Stomach smooth muscle (tissue), 2 donors: ENCODE data around the gene CTU2.
A peak's percentile ranks its signal among the peaks of the same experiment; 100 is the strongest.

Source experiments
- H3K27ac ChIP-seq: one replicate; pipeline ENCODE4 v1.7.0; 2013; ENCODE audit warnings: mild to moderate bottlenecking, low read length, inconsistent platforms
- H3K27me3 ChIP-seq, 2 donors: one replicate each; pipeline ENCODE4 v1.7.0; 2013; ENCODE audit warnings: low read length in 2 of 2; ENCODE audit not compliant: insufficient read depth in 2 of 2, control insufficient read depth in 1 of 2
- H3K36me3 ChIP-seq, 2 donors: one replicate each; pipeline ENCODE4 v1.7.0; 2013; ENCODE audit warnings: low read length in 2 of 2; ENCODE audit not compliant: control insufficient read depth in 2 of 2, insufficient read depth in 2 of 2
- H3K4me1 ChIP-seq: one replicate; pipeline ENCODE4 v1.7.0; 2013; ENCODE audit warnings: low read length; ENCODE audit not compliant: control insufficient read depth, insufficient read depth
- H3K4me3 ChIP-seq, 2 donors: one replicate each; pipeline ENCODE4 v1.7.0; 2013; ENCODE audit warnings: low read length in 2 of 2
- H3K9ac ChIP-seq, 2 donors: one replicate each; pipeline ENCODE4 v1.7.0; 2013; ENCODE audit warnings: low read length in 2 of 2, mild to moderate bottlenecking in 1 of 2
- H3K9me3 ChIP-seq, 2 donors: one replicate each; pipeline ENCODE4 v1.7.0; 2013; ENCODE audit warnings: low read length in 2 of 2; ENCODE audit not compliant: control insufficient read depth in 2 of 2
- donor health status: healthy.
- donor health status: Pancreatic carcinoma.

The CTU2 gene

DNA sequence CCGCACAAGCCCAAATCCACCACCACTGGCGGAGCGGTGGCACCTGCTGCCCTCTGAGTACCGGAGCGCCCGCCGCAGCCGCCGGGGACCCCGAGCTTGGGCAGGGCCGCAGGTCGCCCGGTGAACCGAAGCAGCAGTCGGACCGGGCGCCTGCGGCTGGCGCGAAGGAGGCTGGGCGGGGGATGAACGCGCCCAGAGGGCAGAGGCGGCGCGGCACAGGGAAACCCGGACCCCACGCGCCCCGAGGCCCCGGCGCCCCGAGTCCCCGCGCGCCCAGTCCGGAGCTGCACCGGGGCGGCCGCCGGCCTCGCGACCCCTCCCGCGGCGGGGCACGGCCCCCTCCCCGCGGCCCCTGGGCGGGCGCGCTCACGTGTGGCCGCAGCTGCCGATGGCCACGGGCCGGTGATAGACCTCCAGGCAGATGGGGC is 488 bp upstream of the CTU2 start:
- H3K9me3 ChIP-seq: no peaks in the 10 kb centered on the region
- peak overlapping the region; percentile 66 to 97 for H3K4me3 ChIP-seq
- no peaks in the 10 kb centered on the region for H3K27me3 ChIP-seq
- H3K4me1 ChIP-seq: peaks cover 30% of the 10 kb centered on the region
- H3K36me3 ChIP-seq: peaks cover 0 to 4% of the 10 kb centered on the region in 2 donors
- H3K27ac ChIP-seq: peak overlapping the region; percentile 49
- H3K9ac ChIP-seq: peak overlapping the region; percentile 86 to 95

DNA sequence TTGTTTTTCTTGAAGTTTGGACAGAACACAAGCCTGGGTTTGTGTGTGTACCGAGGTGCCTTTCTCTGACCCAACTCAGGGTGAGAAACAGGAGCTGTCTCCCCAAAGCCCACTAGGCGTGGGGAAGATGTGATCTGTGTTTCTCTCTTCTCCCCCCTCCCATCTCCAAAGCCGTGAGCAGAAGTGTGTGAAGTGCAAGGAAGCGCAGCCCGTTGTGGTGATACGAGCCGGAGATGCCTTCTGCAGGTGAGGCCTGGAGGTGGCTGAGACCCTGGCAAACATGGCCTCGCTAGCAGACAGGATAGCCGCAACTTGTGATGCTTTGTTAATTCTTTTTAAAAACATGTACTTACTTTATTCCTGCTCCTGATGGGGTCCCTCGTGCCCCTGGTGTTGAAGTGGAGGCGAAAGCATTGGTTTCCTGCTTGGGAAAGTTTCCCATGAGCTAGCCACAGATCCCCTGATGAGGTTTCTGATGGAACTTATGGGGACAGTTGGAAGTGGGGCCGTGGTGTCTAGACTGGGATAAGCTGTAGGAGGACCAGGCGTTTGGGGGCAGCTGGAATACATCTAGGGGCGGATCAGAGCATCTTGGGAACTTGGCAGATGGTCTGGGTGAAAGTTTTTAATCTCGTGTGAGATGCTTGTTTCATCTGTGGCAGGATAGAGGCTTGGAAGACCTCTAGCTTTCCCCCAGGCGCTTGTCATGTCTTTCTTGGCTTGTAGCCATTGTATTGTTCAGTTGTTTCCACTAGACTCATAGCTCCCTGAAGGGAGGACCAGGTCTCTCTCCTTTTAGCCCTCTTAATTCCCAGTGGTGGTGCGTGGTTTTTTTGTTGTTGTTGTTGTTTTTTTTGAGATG is 893 bp downstream of the CTU2 start:
- peaks cover 26% of the 10 kb centered on the region for H3K4me1 ChIP-seq
- H3K27me3 ChIP-seq: no peaks in the 10 kb centered on the region
- H3K9ac ChIP-seq: peak overlapping the region; percentile 84 to 95
- H3K36me3 ChIP-seq: peaks cover 0 to 4% of the 10 kb centered on the region in 2 donors
- H3K27ac ChIP-seq: peak overlapping the region; percentile 70
- H3K4me3 ChIP-seq: peak overlapping the region; percentile 97
- H3K9me3 ChIP-seq: no peaks in the 10 kb centered on the region

DNA sequence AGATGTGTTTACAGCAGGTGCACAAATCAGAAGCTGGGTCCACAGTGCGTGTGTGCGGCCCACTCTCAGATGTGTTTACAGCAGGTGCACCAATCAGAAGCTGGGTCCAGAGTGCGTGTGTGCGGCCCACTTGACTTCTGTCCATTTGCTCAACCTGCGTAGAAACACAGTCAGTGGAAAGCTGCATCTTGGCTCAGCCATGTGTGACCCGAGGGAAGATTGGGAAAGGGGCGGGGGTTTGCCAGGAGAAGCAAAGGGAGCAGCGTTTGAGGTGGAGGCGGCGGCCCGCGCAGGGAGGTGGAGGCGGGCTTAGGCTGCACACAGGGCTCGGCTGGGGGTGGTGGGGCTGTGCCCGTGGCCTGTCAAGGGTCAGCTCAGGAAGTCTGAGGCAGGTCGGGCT is 4.3 kb downstream of the CTU2 start:
- H3K4me3 ChIP-seq: no peak overlapping the region
- H3K4me1 ChIP-seq: peaks cover 12% of the 10 kb centered on the region
- no peak overlapping the region for H3K9ac ChIP-seq
- H3K36me3 ChIP-seq: peaks cover 9 to 18% of the 10 kb centered on the region in 2 donors
- H3K27ac ChIP-seq: no peak overlapping the region
- H3K27me3 ChIP-seq: no peaks in the 10 kb centered on the region
- no peaks in the 10 kb centered on the region for H3K9me3 ChIP-seq

DNA sequence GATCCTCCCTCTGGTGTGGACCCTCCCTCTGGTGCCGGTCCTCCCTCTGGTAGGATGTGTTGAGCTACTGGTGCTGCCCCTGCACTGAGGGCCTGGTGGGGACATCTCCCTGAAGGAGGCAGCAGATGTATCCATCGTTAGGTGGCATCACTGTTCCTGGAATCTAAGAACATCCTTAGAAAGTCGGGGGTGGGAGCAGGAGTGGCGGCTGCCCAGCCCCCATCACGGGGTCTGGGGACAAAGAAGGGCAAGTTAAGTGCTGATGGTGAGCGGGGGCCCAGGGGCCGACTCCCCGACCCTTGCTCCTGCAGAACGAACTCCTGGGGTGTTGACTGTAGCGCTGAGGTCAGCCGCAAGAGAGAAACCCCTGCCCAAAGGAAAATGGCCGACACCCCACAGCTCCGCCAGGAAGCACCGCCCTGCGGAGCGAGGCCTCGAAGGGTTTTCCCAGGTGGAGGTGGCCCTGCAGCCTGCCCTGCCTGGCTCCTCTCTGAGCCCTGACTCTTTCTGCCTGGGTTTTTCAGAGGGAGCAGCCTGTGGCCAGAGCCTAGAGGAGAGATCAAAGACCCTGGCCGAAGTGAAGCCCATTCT is 5.5 kb downstream of the CTU2 start:
- no peak overlapping the region for H3K4me3 ChIP-seq
- H3K27ac ChIP-seq: no peak overlapping the region
- H3K36me3 ChIP-seq: peaks cover 20 to 29% of the 10 kb centered on the region in 2 donors
- peaks cover 8% of the 10 kb centered on the region for H3K4me1 ChIP-seq
- no peaks in the 10 kb centered on the region for H3K9me3 ChIP-seq
- H3K27me3 ChIP-seq: no peaks in the 10 kb centered on the region
- H3K9ac ChIP-seq: no peak overlapping the region

DNA sequence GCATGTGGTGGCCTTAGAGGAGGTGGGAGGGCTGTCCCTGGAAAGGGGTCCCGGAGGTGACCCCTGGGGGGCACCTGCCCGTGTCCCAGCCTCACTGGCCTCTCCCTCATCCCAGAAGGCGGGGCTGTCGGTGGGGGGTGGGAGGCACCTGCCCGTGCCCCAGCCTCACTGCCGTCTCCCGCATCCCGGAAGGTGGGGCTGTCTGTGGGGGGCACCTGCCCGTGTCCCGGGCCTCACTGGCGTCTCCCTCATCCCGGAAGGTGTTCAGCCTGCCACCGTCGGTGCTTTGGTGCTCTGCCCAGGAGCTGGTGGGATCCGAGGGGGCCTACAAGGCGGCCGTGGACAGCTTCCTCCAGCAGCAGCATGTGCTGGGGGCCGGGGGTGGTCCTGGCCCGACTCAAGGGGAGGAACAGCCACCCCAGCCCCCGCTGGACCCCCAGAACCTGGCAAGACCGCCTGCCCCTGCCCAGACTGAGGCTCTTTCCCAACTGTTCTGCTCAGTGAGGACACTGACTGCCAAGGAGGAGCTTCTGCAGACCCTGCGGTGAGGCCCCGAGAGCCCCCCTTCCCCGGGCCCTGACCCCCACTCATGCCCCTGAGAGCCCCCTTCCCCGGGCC is 6.2 kb downstream of the CTU2 start:
- H3K27me3 ChIP-seq: no peaks in the 10 kb centered on the region
- H3K27ac ChIP-seq: no peak overlapping the region
- no peak overlapping the region for H3K4me3 ChIP-seq
- no peaks in the 10 kb centered on the region for H3K9me3 ChIP-seq
- H3K9ac ChIP-seq: no peak overlapping the region
- peaks cover 26 to 34% of the 10 kb centered on the region in 2 donors for H3K36me3 ChIP-seq
- H3K4me1 ChIP-seq: peaks cover 2% of the 10 kb centered on the region

DNA sequence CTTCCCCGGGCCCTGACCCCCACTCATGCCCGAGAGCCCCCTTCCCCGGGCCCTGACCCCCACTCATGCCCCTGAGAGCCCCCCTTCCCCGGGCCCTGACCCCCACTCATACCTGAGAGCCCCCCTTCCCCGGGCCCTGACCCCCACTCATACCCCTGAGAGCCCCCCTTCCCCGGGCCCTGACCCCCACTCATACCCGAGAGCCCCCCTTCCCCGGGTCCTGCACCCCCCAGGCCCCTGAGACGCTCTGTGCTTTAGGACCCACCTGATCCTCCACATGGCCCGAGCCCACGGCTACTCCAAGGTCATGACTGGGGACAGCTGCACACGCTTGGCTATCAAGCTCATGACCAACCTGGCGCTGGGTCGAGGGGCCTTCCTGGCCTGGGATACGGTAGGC is 6.8 kb downstream of the CTU2 start:
- Histone ChIP-seq H3K36me3 (peaks cover 26 to 36% of the 10 kb centered on the region in 2 donors), H3K9ac (no peak overlapping the region), H3K4me3 (no peak overlapping the region), H3K4me1 (no peaks in the 10 kb centered on the region), H3K27ac (no peak overlapping the region), H3K27me3 (no peaks in the 10 kb centered on the region), H3K9me3 (no peaks in the 10 kb centered on the region)

DNA sequence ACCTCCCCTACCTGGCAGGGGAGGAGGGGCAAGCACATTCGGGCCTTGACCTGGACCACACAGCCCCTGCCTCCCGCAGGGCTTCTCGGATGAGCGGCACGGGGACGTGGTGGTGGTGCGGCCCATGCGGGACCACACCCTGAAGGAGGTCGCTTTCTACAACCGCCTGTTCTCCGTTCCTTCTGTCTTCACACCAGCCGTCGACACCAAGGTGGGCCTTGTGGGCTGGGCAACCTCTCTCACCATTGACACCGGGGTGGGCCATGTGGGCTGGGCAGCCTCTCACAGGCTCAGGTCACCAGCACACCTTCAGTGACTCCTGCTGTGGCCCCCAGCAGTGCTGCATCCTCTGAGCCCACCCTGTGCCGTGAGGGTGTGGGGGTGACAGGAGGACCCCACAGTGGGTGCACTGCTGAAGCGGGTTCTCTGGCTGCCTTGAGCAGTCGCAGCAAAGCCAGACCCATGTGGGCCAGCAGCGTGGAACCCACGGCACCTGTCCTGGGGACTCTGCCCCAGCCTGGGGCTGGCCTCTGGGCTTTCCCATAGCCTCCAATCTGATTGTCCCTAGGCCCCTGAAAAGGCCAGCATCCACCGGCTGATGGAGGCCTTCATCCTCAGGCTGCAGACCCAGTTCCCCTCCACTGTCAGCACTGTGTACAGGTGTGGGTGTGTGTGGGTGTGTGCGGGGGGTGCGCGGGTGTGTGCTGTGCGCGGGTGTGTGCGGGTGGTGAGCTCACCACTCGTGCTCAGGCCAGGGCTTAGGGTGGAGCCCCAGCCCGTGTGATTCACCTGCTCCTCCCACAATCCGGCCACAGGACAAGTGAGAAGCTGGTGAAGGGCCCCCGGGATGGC is 7.5 kb downstream of the CTU2 start:
- Histone ChIP-seq H3K36me3 (peaks cover 26 to 42% of the 10 kb centered on the region in 2 donors), H3K9ac (no peak overlapping the region), H3K27me3 (no peaks in the 10 kb centered on the region), H3K4me3 (no peak overlapping the region), H3K9me3 (no peaks in the 10 kb centered on the region), H3K4me1 (no peaks in the 10 kb centered on the region), H3K27ac (no peak overlapping the region)

DNA sequence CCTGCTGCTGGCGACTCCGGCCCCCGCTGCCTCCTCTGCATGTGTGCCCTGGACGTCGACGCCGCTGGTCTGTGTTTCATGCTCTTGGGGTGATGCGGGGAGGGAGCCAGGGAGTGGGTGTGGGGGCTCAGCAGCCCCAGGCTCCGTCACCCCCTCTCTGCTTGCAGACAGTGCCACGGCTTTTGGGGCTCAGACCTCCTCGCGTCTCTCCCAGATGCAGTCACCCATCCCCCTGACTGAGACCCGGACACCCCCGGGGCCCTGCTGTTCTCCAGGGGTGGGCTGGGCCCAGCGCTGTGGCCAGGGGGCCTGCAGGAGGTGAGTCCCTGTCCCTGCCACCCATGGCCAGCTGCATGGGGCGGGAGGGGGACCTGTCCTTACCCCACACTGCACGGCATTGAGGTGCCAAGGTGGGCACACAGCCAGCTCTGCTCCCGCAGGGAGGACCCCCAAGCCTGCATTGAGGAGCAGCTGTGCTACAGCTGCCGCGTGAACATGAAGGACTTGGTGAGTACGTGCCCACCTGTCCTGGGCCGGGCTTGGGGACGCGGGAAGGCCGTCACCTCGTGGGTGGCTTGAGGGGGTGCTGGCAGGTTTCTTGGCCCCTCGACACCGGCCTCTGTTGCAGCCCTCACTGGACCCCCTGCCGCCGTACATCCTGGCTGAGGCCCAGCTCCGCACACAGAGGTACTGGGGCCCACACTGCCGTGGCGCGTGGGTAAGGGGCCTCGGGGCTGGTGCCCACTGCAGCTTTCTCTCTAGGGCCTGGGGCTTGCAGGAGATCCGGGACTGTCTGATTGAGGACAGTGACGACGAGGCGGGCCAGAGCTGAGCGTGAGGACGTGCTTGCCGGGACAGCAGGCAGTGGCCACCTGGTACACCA is 8.4 kb downstream of the CTU2 start:
- Histone ChIP-seq H3K4me3 (no peak overlapping the region), H3K27ac (no peak overlapping the region), H3K4me1 (peaks cover 7% of the 10 kb centered on the region), H3K9ac (no peak overlapping the region), H3K27me3 (no peaks in the 10 kb centered on the region), H3K9me3 (no peaks in the 10 kb centered on the region), H3K36me3 (peaks cover 34 to 46% of the 10 kb centered on the region in 2 donors)

DNA sequence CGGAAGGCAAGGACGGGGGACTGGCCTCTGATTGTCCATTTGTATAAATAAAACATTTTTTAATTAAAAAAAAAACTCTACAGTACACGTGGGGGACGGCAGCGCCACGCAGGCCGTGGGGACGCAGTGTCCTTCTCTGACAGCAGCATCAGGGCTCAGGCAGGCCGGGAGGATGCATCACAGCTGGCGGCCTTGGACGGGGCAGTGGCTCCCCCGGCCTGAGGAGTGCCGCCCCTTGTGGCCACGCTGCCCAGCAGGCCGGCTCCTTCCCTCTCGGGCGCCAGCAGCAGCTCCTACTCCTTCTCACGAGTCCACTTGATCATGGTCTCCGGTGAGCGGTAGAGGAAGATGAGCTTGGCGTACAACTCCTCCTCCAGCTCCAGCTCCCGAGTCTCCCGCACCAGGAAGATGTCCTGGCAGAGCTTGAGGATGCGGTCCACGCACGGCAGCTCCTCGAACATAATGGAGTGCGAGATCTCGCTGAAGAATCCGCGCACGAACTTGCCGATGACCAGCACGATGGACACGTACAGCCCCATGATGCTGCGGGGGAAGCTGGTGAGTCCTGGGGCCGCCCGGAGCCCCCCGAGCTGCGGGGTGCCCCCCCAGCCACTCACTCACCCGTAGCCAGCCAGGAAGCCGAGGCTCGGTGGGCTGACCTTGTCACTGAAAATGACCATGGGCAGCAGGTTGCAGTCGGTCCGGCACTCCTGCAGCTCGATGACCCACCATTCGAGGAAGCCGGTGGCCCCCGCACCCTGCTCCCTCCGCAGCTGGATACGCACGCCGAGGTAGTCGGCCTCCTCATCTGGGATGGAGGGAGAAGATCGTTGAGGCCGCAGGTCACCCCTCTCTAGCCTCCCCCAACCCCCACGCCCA is 9.2 kb downstream of the CTU2 start:
- no peak overlapping the region for H3K9ac ChIP-seq
- peaks cover 9% of the 10 kb centered on the region for H3K4me1 ChIP-seq
- no peak overlapping the region for H3K4me3 ChIP-seq
- peaks cover 41 to 48% of the 10 kb centered on the region in 2 donors for H3K36me3 ChIP-seq
- no peak overlapping the region for H3K27ac ChIP-seq
- no peaks in the 10 kb centered on the region for H3K27me3 ChIP-seq
- no peaks in the 10 kb centered on the region for H3K9me3 ChIP-seq
